ENCODE data around the gene NTNG2. TPM values are rescaled to one million over a fixed set of nuclear protein-coding genes. Genes with fewer than 3 reads are reported as not detected.

The NTNG2 gene
- total and polyA plus RNA-seq, 2 donors (not counting 3 experiments of a cell fraction or from before 2014, with no cell fraction given), result 0.08 to 0.88 TPM

DNA sequence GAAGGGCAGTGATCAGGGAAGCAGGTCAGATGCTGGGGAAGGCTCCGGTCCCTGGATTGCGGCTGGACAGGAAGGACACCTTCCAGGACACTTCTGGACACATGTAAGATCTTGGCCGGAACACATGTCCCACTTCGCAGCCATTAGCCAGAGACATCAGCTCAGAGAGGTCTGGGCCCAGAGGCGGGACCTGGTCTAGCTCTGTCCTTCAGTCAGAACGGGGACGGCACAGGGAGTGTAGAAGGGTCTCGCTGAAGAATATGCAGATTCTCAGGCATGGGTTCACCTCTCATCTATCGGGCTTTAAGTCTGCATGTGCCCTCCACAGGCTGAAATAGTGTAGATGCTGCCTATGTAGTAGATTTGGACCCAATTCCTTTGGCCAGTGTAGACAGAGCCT is 73.3 kb downstream of the NTNG2 start:
- TF ChIP-seq MYC (IDR thresholded peaks at IDR 0.05; ENCODE audit: low read depth, low read length) (no peak), EZH2 (IDR thresholded peaks at IDR 0.05; ENCODE audit: borderline replicate concordance, low read depth, low read length, severe bottlenecking) (no peak), FOS (IDR thresholded peaks at IDR 0.05; ENCODE audit: borderline replicate concordance, insufficient read depth, low read length) (no peak), GATA2 (IDR thresholded peaks at IDR 0.05; ENCODE audit: insufficient read depth, insufficient read length, low read depth, low read length) (no peak), POLR2A (IDR thresholded peaks at IDR 0.05; ENCODE audit: low read depth, low read length) (no peak), JUN (IDR thresholded peaks at IDR 0.05; ENCODE audit: borderline replicate concordance, insufficient read depth, insufficient read length, low read depth) (no peak), POLR2AphosphoS5 (IDR thresholded peaks at IDR 0.05; ENCODE audit: insufficient read depth, low read depth, low read length) (no peak)
- TF ChIP-seq, protein P1, sequence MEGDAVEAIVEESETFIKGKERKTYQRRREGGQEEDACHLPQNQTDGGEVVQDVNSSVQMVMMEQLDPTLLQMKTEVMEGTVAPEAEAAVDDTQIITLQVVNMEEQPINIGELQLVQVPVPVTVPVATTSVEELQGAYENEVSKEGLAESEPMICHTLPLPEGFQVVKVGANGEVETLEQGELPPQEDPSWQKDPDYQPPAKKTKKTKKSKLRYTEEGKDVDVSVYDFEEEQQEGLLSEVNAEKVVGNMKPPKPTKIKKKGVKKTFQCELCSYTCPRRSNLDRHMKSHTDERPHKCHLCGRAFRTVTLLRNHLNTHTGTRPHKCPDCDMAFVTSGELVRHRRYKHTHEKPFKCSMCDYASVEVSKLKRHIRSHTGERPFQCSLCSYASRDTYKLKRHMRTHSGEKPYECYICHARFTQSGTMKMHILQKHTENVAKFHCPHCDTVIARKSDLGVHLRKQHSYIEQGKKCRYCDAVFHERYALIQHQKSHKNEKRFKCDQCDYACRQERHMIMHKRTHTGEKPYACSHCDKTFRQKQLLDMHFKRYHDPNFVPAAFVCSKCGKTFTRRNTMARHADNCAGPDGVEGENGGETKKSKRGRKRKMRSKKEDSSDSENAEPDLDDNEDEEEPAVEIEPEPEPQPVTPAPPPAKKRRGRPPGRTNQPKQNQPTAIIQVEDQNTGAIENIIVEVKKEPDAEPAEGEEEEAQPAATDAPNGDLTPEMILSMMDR (IDR thresholded peaks at IDR 0.05; ENCODE audit: extremely low read depth in 1 of 2, insufficient read depth in 1 of 2, low read depth in 1 of 2, low read length in 2 of 2), result no peak
- TF ChIP-seq, protein P2, sequence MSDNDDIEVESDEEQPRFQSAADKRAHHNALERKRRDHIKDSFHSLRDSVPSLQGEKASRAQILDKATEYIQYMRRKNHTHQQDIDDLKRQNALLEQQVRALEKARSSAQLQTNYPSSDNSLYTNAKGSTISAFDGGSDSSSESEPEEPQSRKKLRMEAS (IDR thresholded peaks at IDR 0.05; ENCODE audit: insufficient read depth, insufficient read length), result no peak
- no peak for FAIRE-seq
- Histone ChIP-seq H3K4me1 (ENCODE audit: control insufficient read depth, extremely low read depth, insufficient read depth, low read length) (no peaks in the 10 kb centered on the region), H3K9ac (replicated peaks; ENCODE audit: extremely low read depth, insufficient read depth, low read length) (no peak overlapping the region), H3K27ac (ENCODE audit: insufficient read depth, low read depth, low read length) (no peak overlapping the region), H3K36me3 (ENCODE audit: control insufficient read depth in 2 of 2, extremely low read depth in 1 of 2, insufficient read depth in 2 of 2, low read length in 2 of 2) (no peaks in the 10 kb centered on the region), H3K4me2 (ENCODE audit: insufficient read depth, low read length) (no peak overlapping the region), H2AFZ (ENCODE audit: low read depth, low read length) (no peak overlapping the region), H3K4me3 (replicated peaks in 1 of 3; ENCODE audit: insufficient read depth in 1 of 3, low read depth in 1 of 3, low read length in 3 of 3) (no peak overlapping the region), H4K20me1 (replicated peaks; ENCODE audit: control insufficient read depth, extremely low read depth, insufficient read depth, low read length) (no peaks in the 10 kb centered on the region), H3K27me3 (ENCODE audit: control insufficient read depth in 2 of 2, insufficient read depth in 2 of 2, low read length in 2 of 2) (peaks cover 0 to 8% of the 10 kb centered on the region in 2 experiments), H3K79me2 (ENCODE audit: control insufficient read depth, insufficient read depth, low read length) (no peaks in the 10 kb centered on the region), H3K9me1 (replicated peaks; ENCODE audit: control insufficient read depth, extremely low read depth, insufficient read depth, low read length) (no peaks in the 10 kb centered on the region), H3K9me3 (replicated peaks; ENCODE audit: control insufficient read depth, insufficient read depth, low read length) (no peaks in the 10 kb centered on the region)
- dilution Hi-C loops (cut with MboI; ENCODE audit: extremely low pct_ligation_motif_present, low sequenced_read_pairs) (no loop called here), intact Hi-C loops (cut with micrococcal nuclease) (no loop called here)
- no TSS peak for BruUV-seq (replicated peaks)
- ChIA-PET CTCF (interaction anchor here (0.9 to 10.1 kb wide), 9 partner anchors 12 to 480 kb away, joined by 3 to 408 read pairs (median 10); no protein-coding TSS in a partner anchor), POLR2A (no interaction called here)
- DNase-seq (ENCODE audit: low read depth, low spot score), result no peak
